Erythroblast (primary cell): Measurements from ENCODE around the gene HOXB2.

ENCODE experiments used
- GATA1 ChIP-seq: IDR thresholded peaks from 2 replicates; pipeline ENCODE4 v1.6.1; 2011; ENCODE audit warnings: low read depth, mild to moderate bottlenecking, control low read depth, low read length, moderate library complexity
- POLR2A ChIP-seq: IDR thresholded peaks from 2 replicates; pipeline ENCODE4 v1.6.1; 2011; ENCODE audit warnings: mild to moderate bottlenecking, low read length

GRCh38 chr17:48520631-48521079 lies 24.3 kb downstream of the HOXB2 start:
- TF ChIP-seq POLR2A (no peak), GATA1 (no peak)
